Prostate gland (tissue), 2 donors: ENCODE results near the gene KLHL6.

Source experiments
- POLR2A ChIP-seq: fragments of 450-650 bp; IDR thresholded peaks from one replicate; pipeline ENCODE4 v1.6.1; 2016; ENCODE audit warnings: antibody characterized with exemption, mild to moderate bottlenecking
- POLR2AphosphoS5 ChIP-seq: sonication (generic); formaldehyde crosslinking; IDR thresholded peaks from one replicate; pipeline ENCODE4 v1.6.1; 2017; ENCODE audit warnings: antibody characterized with exemption
- TF ChIP-seq, protein P1 (sequence below), 4 experiments: fragments of 200-600 bp in 2 of 4; fragments of 450-650 bp in 2 of 4; sonication (generic) in 2 of 4; IDR thresholded peaks; 1 replicate in 3 of 4; 2 replicates in 1 of 4; pipeline ENCODE4 v1.5.1; 2016 to 2019; ENCODE audit warnings: antibody characterized with exemption in 4 of 4, mild to moderate bottlenecking in 2 of 4, moderate library complexity in 2 of 4

- TF ChIP-seq, protein P1, sequence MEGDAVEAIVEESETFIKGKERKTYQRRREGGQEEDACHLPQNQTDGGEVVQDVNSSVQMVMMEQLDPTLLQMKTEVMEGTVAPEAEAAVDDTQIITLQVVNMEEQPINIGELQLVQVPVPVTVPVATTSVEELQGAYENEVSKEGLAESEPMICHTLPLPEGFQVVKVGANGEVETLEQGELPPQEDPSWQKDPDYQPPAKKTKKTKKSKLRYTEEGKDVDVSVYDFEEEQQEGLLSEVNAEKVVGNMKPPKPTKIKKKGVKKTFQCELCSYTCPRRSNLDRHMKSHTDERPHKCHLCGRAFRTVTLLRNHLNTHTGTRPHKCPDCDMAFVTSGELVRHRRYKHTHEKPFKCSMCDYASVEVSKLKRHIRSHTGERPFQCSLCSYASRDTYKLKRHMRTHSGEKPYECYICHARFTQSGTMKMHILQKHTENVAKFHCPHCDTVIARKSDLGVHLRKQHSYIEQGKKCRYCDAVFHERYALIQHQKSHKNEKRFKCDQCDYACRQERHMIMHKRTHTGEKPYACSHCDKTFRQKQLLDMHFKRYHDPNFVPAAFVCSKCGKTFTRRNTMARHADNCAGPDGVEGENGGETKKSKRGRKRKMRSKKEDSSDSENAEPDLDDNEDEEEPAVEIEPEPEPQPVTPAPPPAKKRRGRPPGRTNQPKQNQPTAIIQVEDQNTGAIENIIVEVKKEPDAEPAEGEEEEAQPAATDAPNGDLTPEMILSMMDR (IDR thresholded peaks at IDR 0.05), result no peak
- TF ChIP-seq POLR2AphosphoS5 (no peak), POLR2A (no peak)
These were observed 26.1 kb upstream of the KLHL6 start for GRCh38 chr3:183581496-183582155.
